H9 (cell line): ENCODE data around the gene MON2. TPM values are rescaled to one million over a fixed set of nuclear protein-coding genes. Genes with fewer than 3 reads are reported as not detected.
"Not testable (repeated sequence)": the region's sequence is repeated elsewhere in the genome, so short reads cannot be mapped to it uniquely, and the experiment has no call there.

ENCODE experiments used
- DNase-seq: peaks from one replicate; pipeline ENCODE4 v3.0.0-alpha.2; 2017
- H2AFZ ChIP-seq: one replicate; pipeline ENCODE4 v1.6.1; 2013; ENCODE audit warnings: mild to moderate bottlenecking, low read length, control low read depth, moderate library complexity
- H2AK5ac ChIP-seq: 2 replicates; pipeline ENCODE4 v1.6.1; 2013; ENCODE audit warnings: low read length, control low read depth, mixed read lengths; ENCODE audit not compliant: insufficient read length
- H2BK120ac ChIP-seq: one replicate; pipeline ENCODE4 v1.6.1; 2013; ENCODE audit warnings: low read depth, mild to moderate bottlenecking, low read length, control low read depth, inconsistent platforms; ENCODE audit not compliant: poor library complexity, severe bottlenecking
- H2BK12ac ChIP-seq: 2 replicates; pipeline ENCODE4 v1.6.1; 2013; ENCODE audit warnings: low read length, control low read depth, mixed read lengths, low read depth; ENCODE audit not compliant: insufficient read length
- H2BK15ac ChIP-seq: 2 replicates; pipeline ENCODE4 v1.6.1; 2013; ENCODE audit warnings: low read depth, low read length, control low read depth
- H2BK20ac ChIP-seq: one replicate; pipeline ENCODE4 v1.6.1; 2013; ENCODE audit warnings: low read depth, mild to moderate bottlenecking, low read length, control low read depth, inconsistent platforms; ENCODE audit not compliant: poor library complexity, severe bottlenecking
- H2BK5ac ChIP-seq: 2 replicates; pipeline ENCODE4 v1.6.1; 2013; ENCODE audit warnings: low read length, control low read depth, mixed read lengths; ENCODE audit not compliant: insufficient read length
- H3K14ac ChIP-seq: 2 replicates; pipeline ENCODE4 v1.6.1; 2013; ENCODE audit warnings: low read length, control low read depth; ENCODE audit not compliant: insufficient read depth
- H3K18ac ChIP-seq: 2 replicates; pipeline ENCODE4 v1.6.1; 2013; ENCODE audit warnings: low read depth, mild to moderate bottlenecking, mixed read lengths, low read length, control low read depth; ENCODE audit not compliant: insufficient read length
- H3K23ac ChIP-seq: 2 replicates; pipeline ENCODE4 v1.6.1; 2013; ENCODE audit warnings: low read length, control low read depth, mixed read lengths, low read depth; ENCODE audit not compliant: insufficient read length
- H3K23me2 ChIP-seq: 2 replicates; pipeline ENCODE4 v1.6.1; 2013; ENCODE audit warnings: low read depth, mild to moderate bottlenecking, mixed read lengths, low read length, control low read depth; ENCODE audit not compliant: insufficient read length, poor library complexity, severe bottlenecking
- H3K27ac ChIP-seq: 2 replicates; pipeline ENCODE4 v1.5.1; 2013; ENCODE audit warnings: low read length, control low read depth, mixed read lengths, low read depth; ENCODE audit not compliant: insufficient read length
- H3K27me3 ChIP-seq: 2 replicates; pipeline ENCODE4 v1.6.1; 2013; ENCODE audit warnings: low read length, control low read depth, inconsistent platforms; ENCODE audit not compliant: insufficient read depth
- H3K4ac ChIP-seq: 2 replicates; pipeline ENCODE4 v1.6.1; 2013; ENCODE audit warnings: low read depth, mild to moderate bottlenecking, control low read depth, inconsistent platforms, low read length, moderate library complexity
- H3K4me1 ChIP-seq: 2 replicates; pipeline ENCODE4 v1.6.1; 2013; ENCODE audit warnings: low read length, control low read depth, inconsistent platforms; ENCODE audit not compliant: insufficient read depth
- H3K4me2 ChIP-seq: 2 replicates; pipeline ENCODE4 v1.6.1; 2013; ENCODE audit warnings: low read length, control low read depth, mixed read lengths; ENCODE audit not compliant: insufficient read length, insufficient read depth
- H3K56ac ChIP-seq: 2 replicates; pipeline ENCODE4 v1.6.1; 2013; ENCODE audit warnings: low read depth, mild to moderate bottlenecking, mixed read lengths, low read length, control low read depth; ENCODE audit not compliant: insufficient read length
- H3K79me1 ChIP-seq: 2 replicates; pipeline ENCODE4 v1.6.1; 2013; ENCODE audit warnings: low read depth, mild to moderate bottlenecking, moderate library complexity, low read length, control low read depth, inconsistent platforms; ENCODE audit not compliant: insufficient read depth, poor library complexity, severe bottlenecking
- H3K79me2 ChIP-seq: 2 replicates; pipeline ENCODE4 v1.6.1; 2013; ENCODE audit warnings: low read length, control low read depth, inconsistent platforms; ENCODE audit not compliant: insufficient read depth
- H3K9ac ChIP-seq: 2 replicates; pipeline ENCODE4 v1.6.1; 2013; ENCODE audit warnings: low read length, control low read depth, mixed read lengths; ENCODE audit not compliant: insufficient read length; ENCODE audit errors: extremely low read depth
- H3K9me3 ChIP-seq: one replicate; pipeline ENCODE4 v1.6.1; 2013; ENCODE audit warnings: low read depth, low read length, inconsistent platforms; ENCODE audit not compliant: control insufficient read depth
- H3T11ph ChIP-seq: one replicate; pipeline ENCODE4 v1.6.1; 2013; ENCODE audit warnings: mild to moderate bottlenecking, low read length, control low read depth, inconsistent platforms
- H4K20me1 ChIP-seq: one replicate; pipeline ENCODE4 v1.6.1; 2013; ENCODE audit not compliant: control insufficient read depth, insufficient read length, insufficient read depth
- H4K5ac ChIP-seq: 2 replicates; pipeline ENCODE4 v1.6.1; 2013; ENCODE audit warnings: low read depth, mild to moderate bottlenecking, mixed read lengths, low read length, control low read depth; ENCODE audit not compliant: insufficient read length
- H4K8ac ChIP-seq: replicated peaks from 2 replicates; pipeline ENCODE4 v1.6.1; 2013; ENCODE audit warnings: low read length, control low read depth, mixed read lengths, low read depth; ENCODE audit not compliant: insufficient read length
- H4K91ac ChIP-seq: 2 replicates; pipeline ENCODE4 v1.6.1; 2013; ENCODE audit warnings: low read depth, mild to moderate bottlenecking, moderate library complexity, mixed read lengths, low read length, control low read depth; ENCODE audit not compliant: insufficient read length
- H3K27ac Mint-ChIP-seq, 3 experiments: 2 replicates in 2 of 3; 3 replicates in 1 of 3; pipeline ENCODE4 v1.8.0; 2020 to 2021; ENCODE audit warnings: mixed read lengths in 3 of 3, mild to moderate bottlenecking in 1 of 3, moderate library complexity in 1 of 3
- H3K27me3 Mint-ChIP-seq: 2 replicates; pipeline ENCODE4 v1.8.0; 2021; ENCODE audit warnings: low read depth, mild to moderate bottlenecking, moderate library complexity, mixed read lengths
- H3K36me3 Mint-ChIP-seq, 3 experiments: 2 replicates in 2 of 3; 3 replicates in 1 of 3; pipeline ENCODE4 v1.8.0; 2020 to 2021; ENCODE audit warnings: low read depth in 3 of 3, mixed read lengths in 3 of 3; ENCODE audit not compliant: insufficient read depth in 1 of 3
- H3K4me1 Mint-ChIP-seq, 2 experiments: 2 replicates each; pipeline ENCODE4 v1.8.0; 2020; ENCODE audit warnings: mixed read lengths in 2 of 2
- H3K4me3 Mint-ChIP-seq, 2 experiments: 2 replicates in 1 of 2; 3 replicates in 1 of 2; pipeline ENCODE4 v1.8.0; 2020 to 2021; ENCODE audit warnings: mild to moderate bottlenecking in 2 of 2, mixed read lengths in 2 of 2, moderate library complexity in 1 of 2
- H3K9me3 Mint-ChIP-seq, 2 experiments: 2 replicates in 1 of 2; 3 replicates in 1 of 2; pipeline ENCODE4 v1.8.0; 2020; ENCODE audit warnings: mild to moderate bottlenecking in 2 of 2, mixed read lengths in 2 of 2, moderate library complexity in 1 of 2
- WGBS: extraction: QIAGEN DNeasy Blood & Tissue Kit; methylation state at CpG from one replicate; pipeline ENCODE4 v1.1.7; 2013; ENCODE audit warnings: missing lambda C conversion rate, low lambda C conversion rate, mixed read lengths; ENCODE audit not compliant: insufficient read length; ENCODE audit errors: extremely low coverage; 5-methylcytosine and 5-hydroxymethylcytosine counted together
- total RNA-seq: library from RNA; stranded (reverse); gene quantifications from 2 replicates; pipeline ENCODE4 v1.2.1, GENCODE V29; 2021
- TF ChIP-seq, protein P1 (sequence below): fragments of 200-600 bp; sonication (generic); conservative IDR thresholded peaks from 3 replicates; pipeline ENCODE4 v1.8.0; 2021; ENCODE audit warnings: antibody characterized with exemption, mild to moderate bottlenecking

MON2 gene
- total RNA-seq, 1 experiment from 2014 or later: 21.9 TPM

DNA sequence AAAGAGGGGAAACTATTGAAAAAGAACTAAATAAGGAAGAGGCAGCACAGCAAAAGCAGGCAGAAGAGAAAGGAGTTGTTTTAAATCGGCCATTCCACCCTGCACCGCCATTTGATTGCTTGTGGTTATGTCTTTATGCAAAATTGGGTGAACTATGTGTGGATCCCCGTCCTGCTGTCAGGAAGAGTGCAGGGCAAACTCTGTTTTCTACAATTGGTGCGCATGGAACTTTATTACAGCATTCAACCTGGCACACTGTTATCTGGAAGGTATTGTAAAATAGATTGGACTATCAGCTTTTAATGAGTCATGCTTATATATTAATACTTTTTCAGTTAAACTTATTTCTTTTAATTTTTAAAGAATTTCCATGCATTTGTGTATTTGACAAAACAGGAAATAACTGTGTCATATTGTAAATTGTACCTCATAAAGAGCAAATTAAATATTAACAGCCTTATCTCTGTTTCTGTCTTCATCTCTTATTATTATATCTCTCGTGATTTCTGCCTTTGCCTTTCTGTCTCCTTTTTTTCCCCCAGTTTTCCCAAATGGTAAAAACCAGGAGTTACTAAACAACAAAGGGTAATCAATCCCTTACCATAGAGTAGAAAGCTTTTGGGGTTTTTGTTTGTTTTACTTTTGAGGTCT lies 86.4 kb downstream of the MON2 start:
- no peaks in the 10 kb centered on the region for H4K20me1 ChIP-seq
- no peak overlapping the region for H3K9ac ChIP-seq
- no peaks in the 10 kb centered on the region for H3K27me3 ChIP-seq
- no peaks in the 10 kb centered on the region for H3K23me2 ChIP-seq
- no peak overlapping the region for H3K14ac ChIP-seq
- H3K9me3 ChIP-seq: no peaks in the 10 kb centered on the region
- H2BK12ac ChIP-seq: no peak overlapping the region
- no peak overlapping the region for H4K91ac ChIP-seq
- H2BK5ac ChIP-seq: no peak overlapping the region
- H2AFZ ChIP-seq: no peak overlapping the region
- peaks cover 2 to 37% (median 6%) of the 10 kb centered on the region in 3 experiments; a peak in 6 of 7 replicates for H3K36me3 Mint-ChIP-seq
- no peak overlapping the region for H4K8ac ChIP-seq
- H3T11ph ChIP-seq: no peak overlapping the region
- H4K5ac ChIP-seq: no peak overlapping the region
- H2AK5ac ChIP-seq: no peak overlapping the region
- H3K27me3 Mint-ChIP-seq: no peaks in the 10 kb centered on the region
- H3K18ac ChIP-seq: no peak overlapping the region
- H3K27ac Mint-ChIP-seq: no peak overlapping the region; a peak in 1 of 7 replicates
- H2BK15ac ChIP-seq: no peak overlapping the region
- H3K9me3 Mint-ChIP-seq: no peaks in the 10 kb centered on the region
- TF ChIP-seq, protein P1, sequence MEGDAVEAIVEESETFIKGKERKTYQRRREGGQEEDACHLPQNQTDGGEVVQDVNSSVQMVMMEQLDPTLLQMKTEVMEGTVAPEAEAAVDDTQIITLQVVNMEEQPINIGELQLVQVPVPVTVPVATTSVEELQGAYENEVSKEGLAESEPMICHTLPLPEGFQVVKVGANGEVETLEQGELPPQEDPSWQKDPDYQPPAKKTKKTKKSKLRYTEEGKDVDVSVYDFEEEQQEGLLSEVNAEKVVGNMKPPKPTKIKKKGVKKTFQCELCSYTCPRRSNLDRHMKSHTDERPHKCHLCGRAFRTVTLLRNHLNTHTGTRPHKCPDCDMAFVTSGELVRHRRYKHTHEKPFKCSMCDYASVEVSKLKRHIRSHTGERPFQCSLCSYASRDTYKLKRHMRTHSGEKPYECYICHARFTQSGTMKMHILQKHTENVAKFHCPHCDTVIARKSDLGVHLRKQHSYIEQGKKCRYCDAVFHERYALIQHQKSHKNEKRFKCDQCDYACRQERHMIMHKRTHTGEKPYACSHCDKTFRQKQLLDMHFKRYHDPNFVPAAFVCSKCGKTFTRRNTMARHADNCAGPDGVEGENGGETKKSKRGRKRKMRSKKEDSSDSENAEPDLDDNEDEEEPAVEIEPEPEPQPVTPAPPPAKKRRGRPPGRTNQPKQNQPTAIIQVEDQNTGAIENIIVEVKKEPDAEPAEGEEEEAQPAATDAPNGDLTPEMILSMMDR: no peak
- no peak overlapping the region for H3K4me2 ChIP-seq
- no peak overlapping the region for H3K27ac ChIP-seq
- H3K79me1 ChIP-seq: no peaks in the 10 kb centered on the region
- no CpG with 5 or more reads among the region's 5 CpGs for WGBS
- H3K4me1 ChIP-seq: no peaks in the 10 kb centered on the region
- no peaks in the 10 kb centered on the region for H3K79me2 ChIP-seq
- no peak overlapping the region for H3K4ac ChIP-seq
- no peak overlapping the region for H3K23ac ChIP-seq
- no peak overlapping the region for H3K4me3 Mint-ChIP-seq
- no peaks in the 10 kb centered on the region for H3K4me1 Mint-ChIP-seq
- DNase-seq: no peak
- no peak overlapping the region for H2BK20ac ChIP-seq
- no peak overlapping the region for H2BK120ac ChIP-seq
- H3K56ac ChIP-seq: no peak overlapping the region

DNA sequence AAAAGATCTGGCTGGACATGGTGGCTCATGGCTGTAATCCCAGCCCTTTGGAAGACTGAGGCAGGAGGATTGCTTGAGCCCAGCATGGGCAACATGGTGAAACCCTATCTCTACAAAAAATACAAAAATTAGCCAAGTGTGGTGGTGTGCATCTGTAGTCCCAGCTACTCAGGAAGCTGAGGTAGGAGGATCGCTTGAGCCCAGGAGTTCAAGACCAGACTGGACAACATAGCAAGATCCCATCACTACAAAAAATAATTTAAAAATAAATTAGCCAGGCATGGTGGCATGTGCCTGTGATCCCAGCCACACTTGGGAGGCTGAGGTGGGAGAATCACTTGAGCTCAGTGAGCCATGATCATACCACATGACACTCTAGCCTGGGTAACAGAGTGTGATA lies 92.7 kb downstream of the MON2 start:
- H2BK5ac ChIP-seq, H4K20me1 ChIP-seq, DNase-seq, H3K18ac ChIP-seq, H3K4me1 Mint-ChIP-seq, H3K27ac ChIP-seq, H3K23ac ChIP-seq, H3K56ac ChIP-seq, H4K91ac ChIP-seq, H3K27me3 Mint-ChIP-seq, H3K27me3 ChIP-seq, H3K79me2 ChIP-seq, H2BK20ac ChIP-seq, H3K9me3 Mint-ChIP-seq, H2BK15ac ChIP-seq, H3K4me2 ChIP-seq, H3K4ac ChIP-seq, H3T11ph ChIP-seq, H3K14ac ChIP-seq, H2BK120ac ChIP-seq, H3K9me3 ChIP-seq, H2AFZ ChIP-seq, H2AK5ac ChIP-seq, H4K8ac ChIP-seq, H3K4me3 Mint-ChIP-seq, H4K5ac ChIP-seq, H3K79me1 ChIP-seq, H3K9ac ChIP-seq, H3K4me1 ChIP-seq, H2BK12ac ChIP-seq, H3K27ac Mint-ChIP-seq, H3K23me2 ChIP-seq: not testable (repeated sequence)
- peaks cover 2 to 29% (median 16%) of the 10 kb centered on the region in 3 experiments; a peak in 6 of 7 replicates for H3K36me3 Mint-ChIP-seq
- no CpG with 5 or more reads among the region's 1 CpG for whole genome bisulfite sequencing
